GM19463 (cell line): Measurements from ENCODE around the gene DPP6.

Experiments
- ATAC-seq: cut with Tn5 transposase; IDR thresholded peaks from one replicate; pipeline ENCODE4 v1.9.1; 2021; ENCODE audit warnings: mild to moderate bottlenecking, moderate library complexity; ENCODE audit not compliant: unreplicated experiment

The DPP6 gene

DNA sequence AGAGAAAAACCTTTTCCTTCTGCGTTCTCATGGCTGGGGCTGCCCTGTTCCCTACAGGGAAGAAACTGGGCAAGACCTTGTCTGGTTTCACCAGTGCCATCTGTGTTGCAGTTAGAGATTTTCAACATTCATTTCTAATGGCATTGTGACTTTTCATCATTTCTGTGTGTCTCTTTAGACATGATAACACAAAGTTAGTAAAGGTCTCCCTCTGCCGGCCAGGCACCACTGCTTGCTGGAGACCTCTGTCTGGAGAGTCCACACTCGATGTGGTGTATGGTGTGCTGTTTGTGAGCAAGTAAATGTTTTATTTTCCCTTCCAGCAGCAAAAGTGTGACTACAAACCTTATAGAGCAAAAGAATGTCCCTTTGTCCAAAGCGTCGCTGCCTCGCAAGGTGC, 737.2 kb downstream of the DPP6 start:
- ATAC-seq = no peak

GRCh38 chr7:154791611-154792010, 739.4 kb downstream of the DPP6 start:
- ATAC-seq = no peak

GRCh38 chr7:154792436-154793055, 740.3 kb downstream of the DPP6 start:
- no peak for ATAC-seq

DNA sequence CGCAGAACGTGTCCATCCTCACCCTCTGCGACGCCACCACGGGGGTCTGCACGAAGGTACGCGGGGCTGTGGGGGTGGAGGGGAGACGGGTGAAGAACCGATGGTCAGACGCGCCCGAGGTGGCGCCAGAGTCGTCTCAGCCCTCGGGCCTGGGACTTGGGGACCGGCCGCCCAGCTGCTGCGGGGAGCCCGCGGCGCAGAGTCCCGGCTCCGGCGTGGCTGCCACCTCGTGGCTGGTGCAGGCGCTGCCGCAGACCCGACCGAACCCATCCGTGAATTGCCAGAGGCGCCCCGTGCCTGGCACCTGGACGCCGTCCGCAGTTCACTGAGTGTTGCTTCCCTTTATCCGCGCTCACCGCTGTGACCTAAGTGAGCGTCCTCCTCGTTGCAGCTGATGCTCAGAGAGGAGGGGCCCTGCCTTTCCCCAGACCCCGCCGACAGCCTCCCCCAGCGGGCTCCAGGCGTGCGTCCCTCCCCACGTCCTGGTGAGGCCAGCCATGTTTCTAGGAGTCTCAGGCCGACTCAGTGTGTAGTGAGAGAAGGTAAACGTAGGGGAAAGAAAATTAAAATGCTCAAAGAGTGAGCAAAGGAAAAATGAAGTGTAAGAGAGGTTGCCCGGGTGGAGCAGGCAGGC, 742.1 kb downstream of the DPP6 start:
- ATAC-seq = peak; percentile 65

GRCh38 chr7:154795014-154795413, 742.8 kb downstream of the DPP6 start:
- ATAC-seq = no peak

DNA sequence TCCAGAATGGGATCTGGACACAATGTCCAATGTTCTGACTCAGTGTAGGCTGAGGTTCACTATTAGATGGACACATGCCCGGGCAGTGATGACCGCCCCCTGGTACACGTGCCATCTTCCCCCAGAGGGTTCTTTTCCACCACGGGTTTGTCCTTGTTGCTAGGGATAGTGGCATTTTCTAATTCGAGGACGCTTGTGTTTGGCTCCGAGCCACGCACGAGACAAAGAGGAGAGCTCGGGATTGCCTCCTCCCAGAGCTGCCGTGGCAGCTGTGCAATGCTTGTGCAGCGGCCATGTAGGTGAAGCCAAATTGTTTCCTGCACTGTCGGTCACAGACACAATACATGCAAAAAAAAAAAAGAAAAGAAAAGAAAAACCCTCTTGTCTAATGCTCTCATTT, 743.2 kb downstream of the DPP6 start:
- ATAC-seq = no peak

- no peak for ATAC-seq
Observed at GRCh38 chr7:154804449-154804848, 752.3 kb downstream of the DPP6 start.

- no peak for ATAC-seq
Observed at GRCh38 chr7:154812027-154812426, 759.8 kb downstream of the DPP6 start.

- ATAC-seq = no peak
Observed at GRCh38 chr7:154817224-154817896, 765.2 kb downstream of the DPP6 start.

DNA sequence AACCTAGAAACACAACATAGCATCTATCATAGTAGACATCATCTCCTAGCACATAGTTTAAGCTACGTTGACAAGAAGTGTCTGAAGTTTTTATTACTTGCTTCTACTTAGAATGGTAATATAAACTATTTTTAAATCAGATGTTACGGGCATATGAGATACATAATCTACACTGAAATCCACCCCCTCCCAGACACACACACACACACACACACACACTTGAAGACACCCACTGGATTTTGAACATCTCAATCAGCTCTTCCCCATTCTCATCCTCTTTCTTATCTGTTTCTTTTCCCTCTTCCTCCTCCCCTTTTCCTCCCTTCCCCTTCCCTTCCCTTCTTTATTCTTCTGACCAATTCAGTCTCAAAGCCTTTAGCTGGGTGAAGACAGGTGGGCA, 774.8 kb downstream of the DPP6 start:
- no peak for ATAC-seq

- peak; percentile 44 for ATAC-seq
Observed at GRCh38 chr7:154832557-154833138, 780.5 kb downstream of the DPP6 start.

- ATAC-seq = no peak
Observed at GRCh38 chr7:154836021-154836448, 783.8 kb downstream of the DPP6 start.

GRCh38 chr7:154837087-154837486, 784.9 kb downstream of the DPP6 start:
- no peak for ATAC-seq

DNA sequence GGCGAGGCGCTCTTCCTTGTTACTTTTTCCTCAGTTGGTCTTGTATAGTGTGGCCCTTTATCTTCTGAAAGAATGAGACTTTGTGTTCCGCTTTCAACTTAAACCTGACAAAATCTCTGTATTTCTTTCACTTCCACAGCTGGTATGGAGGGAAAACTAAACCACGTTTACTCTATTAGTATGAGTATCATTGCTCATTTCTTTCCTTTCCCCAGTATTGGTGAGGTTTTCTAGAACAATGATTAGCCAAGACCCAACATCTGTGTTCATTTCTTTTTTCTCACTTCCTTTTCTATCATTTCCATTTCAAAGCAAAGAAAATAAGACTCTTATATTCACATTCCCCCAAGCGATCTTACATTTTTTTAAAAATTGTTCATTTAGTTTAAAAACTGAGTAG, 785.4 kb downstream of the DPP6 start:
- peak; percentile 86 for ATAC-seq

- no peak for ATAC-seq
Observed at GRCh38 chr7:154840086-154840485, 787.9 kb downstream of the DPP6 start.

DNA sequence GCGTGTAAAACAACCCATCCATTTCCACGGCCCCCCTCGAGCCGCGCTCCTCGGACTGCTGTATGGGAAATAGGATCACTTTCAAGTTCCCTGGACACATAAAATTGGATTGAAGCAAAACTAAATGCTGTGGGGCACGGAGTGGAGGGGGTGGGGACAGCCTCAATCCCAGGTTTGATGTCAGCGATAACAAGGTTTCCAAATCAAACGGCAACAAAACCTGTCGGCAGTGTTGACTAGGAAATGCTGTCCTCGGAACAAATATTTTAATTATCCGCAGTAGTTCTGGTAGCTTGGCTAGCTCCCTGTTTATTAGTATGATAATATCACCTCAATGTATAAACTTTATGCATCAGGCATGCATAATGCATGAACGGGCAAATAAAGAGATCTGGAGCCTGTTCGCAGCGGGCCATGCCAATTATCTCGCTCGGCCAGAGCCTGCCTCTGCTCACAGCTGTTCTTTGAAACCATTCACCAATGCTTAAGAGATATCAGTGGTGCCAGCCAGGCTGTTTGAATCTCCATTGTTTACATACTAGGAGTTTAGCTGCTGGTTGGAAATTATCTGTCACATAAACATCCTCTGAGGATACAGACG, 789.6 kb downstream of the DPP6 start:
- no peak for ATAC-seq

- ATAC-seq = no peak
Observed at GRCh38 chr7:154842591-154842990, 790.4 kb downstream of the DPP6 start.

GRCh38 chr7:154843670-154844237, 791.6 kb downstream of the DPP6 start:
- peak; percentile 68 for ATAC-seq

DNA sequence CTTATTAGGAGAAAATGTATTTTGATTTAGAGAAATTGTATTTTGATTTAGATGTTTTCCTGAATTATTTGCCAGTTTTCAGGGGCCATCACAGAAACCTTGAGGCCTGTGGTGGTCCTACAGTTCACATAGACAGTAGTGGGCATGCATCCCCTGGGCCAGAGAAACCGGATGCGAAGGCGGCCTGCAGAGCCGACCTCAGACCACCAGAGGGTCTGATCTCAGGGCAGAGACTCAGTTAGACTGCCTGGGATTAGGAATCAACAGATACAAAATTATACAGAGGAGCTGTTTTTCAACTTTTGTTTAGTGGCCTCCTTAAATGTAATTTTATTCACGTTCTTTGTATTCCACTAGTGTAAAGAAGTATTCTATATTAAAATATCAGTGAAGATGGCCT, 792.3 kb downstream of the DPP6 start:
- no peak for ATAC-seq

- no peak for ATAC-seq
Observed at GRCh38 chr7:154844955-154845354, 792.8 kb downstream of the DPP6 start.

- no peak for ATAC-seq
Observed at GRCh38 chr7:154848464-154848863, 796.3 kb downstream of the DPP6 start.
